ENCODE measurements around the gene BRINP1. TPM values are rescaled to one million over a fixed set of nuclear protein-coding genes. Genes with fewer than 3 reads are reported as not detected.

The BRINP1 gene
- polyA plus RNA-seq, 3 donors: not detected

DNA sequence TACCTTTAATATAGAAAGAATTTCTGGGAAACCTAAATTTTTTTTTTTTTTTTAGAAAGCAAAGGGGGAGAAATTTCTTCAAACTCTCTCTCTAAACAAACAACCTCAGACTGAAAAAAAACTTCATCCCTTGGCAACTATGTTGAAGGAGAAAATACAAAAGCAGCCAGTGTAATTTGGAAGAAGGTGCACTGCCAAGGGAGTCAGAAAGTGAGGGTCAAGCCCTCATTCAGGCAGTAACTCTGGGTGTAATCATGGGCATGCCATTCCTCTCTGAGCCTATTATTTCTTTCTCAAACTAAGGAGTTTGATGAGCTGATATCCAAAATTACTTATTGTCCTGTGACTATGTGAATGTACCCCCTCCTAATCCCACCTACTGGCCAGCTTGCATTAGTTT lies 203.1 kb downstream of the BRINP1 start:
- no peak overlapping the region for H3K27ac Mint-ChIP-seq
- no peak overlapping the region for H3K4me3 Mint-ChIP-seq
- peaks cover 8 to 16% (median 15%) of the 10 kb centered on the region in 7 donors for H3K9me3 Mint-ChIP-seq
- H3K36me3 Mint-ChIP-seq: no peaks in the 10 kb centered on the region
- Histone ChIP-seq H3K9ac (ENCODE audit: insufficient read depth, low read length, poor library complexity, severe bottlenecking) (no peak overlapping the region), H3K4me2 (replicated peaks; ENCODE audit: extremely low read depth, low read length, poor library complexity, severe bottlenecking) (no peak overlapping the region), H3K27ac (ENCODE audit: low read depth in 1 of 2, low read length in 2 of 2) (no peak overlapping the region), H3K27me3 (ENCODE audit: control insufficient read depth in 2 of 2, insufficient read depth in 2 of 2, low read length in 2 of 2) (no peaks in the 10 kb centered on the region), H3K36me3 (replicated peaks in 1 of 2; ENCODE audit: control insufficient read depth in 1 of 2, insufficient read depth in 2 of 2, low read length in 2 of 2) (no peaks in the 10 kb centered on the region), H2AFZ (ENCODE audit: insufficient read depth, low read depth, low read length, poor library complexity, severe bottlenecking) (no peak overlapping the region), H4K20me1 (ENCODE audit: insufficient read depth, low read length) (no peaks in the 10 kb centered on the region), H3K79me2 (ENCODE audit: insufficient read depth, low read length) (no peaks in the 10 kb centered on the region), H3K4me3 (replicated peaks in 1 of 3; ENCODE audit: low read depth in 2 of 3, low read length in 3 of 3) (no peak overlapping the region), H3K9me3 (replicated peaks in 1 of 2; ENCODE audit: control insufficient read depth in 1 of 2, insufficient read depth in 1 of 2, low read length in 2 of 2) (peaks cover 9 to 16% of the 10 kb centered on the region in 2 donors), H3K4me1 (ENCODE audit: control insufficient read depth in 1 of 2, insufficient read depth in 2 of 2, low read length in 2 of 2) (no peaks in the 10 kb centered on the region)
- intact Hi-C loops (cut with micrococcal nuclease): no loop called here
- TF ChIP-seq, protein P1, sequence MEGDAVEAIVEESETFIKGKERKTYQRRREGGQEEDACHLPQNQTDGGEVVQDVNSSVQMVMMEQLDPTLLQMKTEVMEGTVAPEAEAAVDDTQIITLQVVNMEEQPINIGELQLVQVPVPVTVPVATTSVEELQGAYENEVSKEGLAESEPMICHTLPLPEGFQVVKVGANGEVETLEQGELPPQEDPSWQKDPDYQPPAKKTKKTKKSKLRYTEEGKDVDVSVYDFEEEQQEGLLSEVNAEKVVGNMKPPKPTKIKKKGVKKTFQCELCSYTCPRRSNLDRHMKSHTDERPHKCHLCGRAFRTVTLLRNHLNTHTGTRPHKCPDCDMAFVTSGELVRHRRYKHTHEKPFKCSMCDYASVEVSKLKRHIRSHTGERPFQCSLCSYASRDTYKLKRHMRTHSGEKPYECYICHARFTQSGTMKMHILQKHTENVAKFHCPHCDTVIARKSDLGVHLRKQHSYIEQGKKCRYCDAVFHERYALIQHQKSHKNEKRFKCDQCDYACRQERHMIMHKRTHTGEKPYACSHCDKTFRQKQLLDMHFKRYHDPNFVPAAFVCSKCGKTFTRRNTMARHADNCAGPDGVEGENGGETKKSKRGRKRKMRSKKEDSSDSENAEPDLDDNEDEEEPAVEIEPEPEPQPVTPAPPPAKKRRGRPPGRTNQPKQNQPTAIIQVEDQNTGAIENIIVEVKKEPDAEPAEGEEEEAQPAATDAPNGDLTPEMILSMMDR (IDR thresholded peaks at IDR 0.05): no peak
- no peak for DNase-seq
- H3K27me3 Mint-ChIP-seq (ENCODE audit: low read depth in 3 of 3): no peaks in the 10 kb centered on the region
- no peaks in the 10 kb centered on the region for H3K4me1 Mint-ChIP-seq

DNA sequence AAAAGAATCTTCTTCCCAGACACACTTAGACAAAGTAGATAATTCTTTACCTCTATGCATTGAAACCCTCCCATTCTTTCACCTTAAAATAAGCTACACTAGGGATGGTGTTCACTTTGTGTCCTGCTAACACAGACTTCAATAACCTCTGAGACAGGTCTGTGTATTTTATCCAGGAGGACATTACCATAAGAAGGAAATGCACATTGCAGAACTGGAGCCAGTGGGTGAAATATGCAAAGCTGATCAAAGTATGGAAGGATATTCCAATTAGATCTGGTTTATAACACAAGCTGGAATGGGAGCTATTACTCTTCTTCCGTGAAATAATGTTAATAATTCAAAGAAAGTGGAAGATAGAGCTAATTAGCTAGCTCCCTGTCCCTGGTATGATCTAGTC lies 204.1 kb downstream of the BRINP1 start:
- Mint-ChIP-seq H3K27ac (no peak overlapping the region), H3K36me3 (no peaks in the 10 kb centered on the region), H3K27me3 (ENCODE audit: low read depth in 3 of 3) (no peaks in the 10 kb centered on the region), H3K9me3 (peaks cover 8 to 16% (median 15%) of the 10 kb centered on the region in 7 donors), H3K4me1 (no peaks in the 10 kb centered on the region), H3K4me3 (no peak overlapping the region)
- no peaks in the 10 kb centered on the region for H3K36me3 ChIP-seq (replicated peaks in 1 of 2; ENCODE audit: control insufficient read depth in 1 of 2, insufficient read depth in 2 of 2, low read length in 2 of 2)
- no peaks in the 10 kb centered on the region for H4K20me1 ChIP-seq (ENCODE audit: insufficient read depth, low read length)
- intact Hi-C loops (cut with micrococcal nuclease): no loop called here
- no peaks in the 10 kb centered on the region for H3K27me3 ChIP-seq (ENCODE audit: control insufficient read depth in 2 of 2, insufficient read depth in 2 of 2, low read length in 2 of 2)
- TF ChIP-seq, protein P1 (IDR thresholded peaks at IDR 0.05): no peak
- no peak overlapping the region for H3K27ac ChIP-seq (ENCODE audit: low read depth in 1 of 2, low read length in 2 of 2)
- no peaks in the 10 kb centered on the region for H3K79me2 ChIP-seq (ENCODE audit: insufficient read depth, low read length)
- no CpG with 5 or more reads among the region's 1 CpG for WGBS (ENCODE audit: insufficient coverage)
- H3K4me2 ChIP-seq (replicated peaks; ENCODE audit: extremely low read depth, low read length, poor library complexity, severe bottlenecking): no peak overlapping the region
- no peak for DNase-seq
- H3K9ac ChIP-seq (ENCODE audit: insufficient read depth, low read length, poor library complexity, severe bottlenecking): no peak overlapping the region
- no peak overlapping the region for H2AFZ ChIP-seq (ENCODE audit: insufficient read depth, low read depth, low read length, poor library complexity, severe bottlenecking)
- H3K9me3 ChIP-seq (replicated peaks in 1 of 2; ENCODE audit: control insufficient read depth in 1 of 2, insufficient read depth in 1 of 2, low read length in 2 of 2): peaks cover 9 to 16% of the 10 kb centered on the region in 2 donors
- no peaks in the 10 kb centered on the region for H3K4me1 ChIP-seq (ENCODE audit: control insufficient read depth in 1 of 2, insufficient read depth in 2 of 2, low read length in 2 of 2)
- H3K4me3 ChIP-seq (replicated peaks in 1 of 3; ENCODE audit: low read depth in 2 of 3, low read length in 3 of 3): no peak overlapping the region

Measured in CD14-positive monocyte (primary cell).